ENCODE data around the gene CHID1.

The CHID1 gene

GRCh38 chr11:883527-883926 is 27.1 kb downstream of the CHID1 start:
- no peak for DNase-seq

GRCh38 chr11:882596-882995 is 28.0 kb downstream of the CHID1 start:
- no peak for DNase-seq

- no peak for DNase-seq
These were observed 30.2 kb downstream of the CHID1 start for GRCh38 chr11:880447-880846.

GRCh38 chr11:877565-877964 is 33.0 kb downstream of the CHID1 start:
- DNase-seq = peak; percentile 82

GRCh38 chr11:876545-876944 is 34.1 kb downstream of the CHID1 start:
- peak; percentile 38 for DNase-seq

- peak; percentile 96 for DNase-seq
These were observed 34.8 kb downstream of the CHID1 start for GRCh38 chr11:875769-876301.

GRCh38 chr11:875203-875602 is 35.4 kb downstream of the CHID1 start:
- DNase-seq = no peak

GRCh38 chr11:873706-874105 is 36.9 kb downstream of the CHID1 start:
- DNase-seq = no peak

- no peak for DNase-seq
These were observed 37.8 kb downstream of the CHID1 start for GRCh38 chr11:872799-873198.

GRCh38 chr11:871472-871871 is 39.1 kb downstream of the CHID1 start:
- DNase-seq = no peak

GRCh38 chr11:870418-870817 is 40.2 kb downstream of the CHID1 start:
- no peak for DNase-seq

- no peak for DNase-seq
These were observed 40.5 kb downstream of the CHID1 start for GRCh38 chr11:870127-870413.

- no peak for DNase-seq
These were observed 41.0 kb downstream of the CHID1 start for GRCh38 chr11:869399-870126.

GRCh38 chr11:868802-869201 is 41.8 kb downstream of the CHID1 start:
- no peak for DNase-seq

GRCh38 chr11:868394-868793 is 42.2 kb downstream of the CHID1 start:
- no peak for DNase-seq

GRCh38 chr11:867856-868358 is 42.7 kb downstream of the CHID1 start:
- no peak for DNase-seq

GRCh38 chr11:866481-866880 is 44.1 kb downstream of the CHID1 start:
- no peak for DNase-seq

GRCh38 chr11:865462-866430 is 44.9 kb downstream of the CHID1 start:
- no peak for DNase-seq

GRCh38 chr11:864898-865297 is 45.7 kb downstream of the CHID1 start:
- no peak for DNase-seq

GRCh38 chr11:863910-864827 is 46.4 kb downstream of the CHID1 start:
- no peak for DNase-seq

- DNase-seq = no peak
These were observed 47.3 kb downstream of the CHID1 start for GRCh38 chr11:863023-863909.

GRCh38 chr11:862696-863022 is 48.0 kb downstream of the CHID1 start:
- no peak for DNase-seq
